HG02610 (cell line): ENCODE data around the gene TEAD4.

Source experiments
- ATAC-seq: cut with Tn5 transposase; IDR thresholded peaks from one replicate; pipeline ENCODE4 v1.9.1; 2021; ENCODE audit warnings: mild to moderate bottlenecking, moderate library complexity; ENCODE audit not compliant: unreplicated experiment

Gene TEAD4

DNA sequence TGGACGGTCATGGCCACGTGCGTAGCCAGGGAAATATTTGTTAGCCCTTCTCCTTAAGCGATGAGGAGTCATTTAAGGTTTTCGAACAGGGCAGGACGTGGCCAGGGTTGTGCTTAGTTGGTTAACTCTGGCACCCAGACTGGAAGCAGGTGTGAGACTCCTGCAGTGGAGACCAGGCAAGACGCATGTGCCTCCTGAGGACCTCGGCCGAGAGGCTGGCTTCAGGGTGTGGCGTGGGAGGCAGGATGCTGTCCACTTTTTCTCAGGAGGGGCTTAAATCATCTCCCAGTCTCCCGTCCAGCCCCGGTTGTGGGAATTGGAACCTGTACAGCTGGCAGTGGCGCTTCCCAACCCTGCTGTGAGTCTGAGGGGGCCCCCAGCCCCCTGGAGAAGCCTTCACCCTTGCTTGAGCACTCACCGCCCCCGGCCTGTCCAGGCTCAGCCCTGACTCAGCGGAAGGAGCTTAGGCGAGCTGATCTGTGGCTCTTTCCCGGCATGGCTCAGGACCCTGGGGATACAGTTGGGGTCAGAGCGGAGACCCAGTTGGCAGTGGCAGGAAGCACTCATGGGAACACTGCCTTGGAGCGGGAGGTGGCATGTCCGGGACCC lies 71.7 kb downstream of the TEAD4 start:
- no peak for ATAC-seq

DNA sequence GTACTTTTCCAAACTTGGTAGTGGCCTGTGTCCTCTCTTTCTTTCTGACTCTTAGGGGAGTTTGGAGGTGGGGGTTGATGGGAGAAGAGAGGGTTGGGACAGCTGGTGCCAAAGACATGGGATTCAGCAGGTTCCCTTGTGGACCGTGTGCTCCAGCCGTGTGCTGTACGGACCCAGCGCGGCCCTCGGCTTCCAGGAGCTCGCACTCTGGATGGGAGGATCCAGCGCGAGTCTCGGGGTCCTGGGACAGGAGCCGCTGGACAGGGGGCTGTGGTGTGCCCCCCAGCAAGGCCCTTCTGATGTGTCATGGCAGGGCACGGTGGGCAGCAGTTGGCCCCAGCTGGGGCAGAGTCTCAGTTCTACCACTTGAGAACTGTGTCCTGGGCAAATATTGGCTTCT lies 73.0 kb downstream of the TEAD4 start:
- ATAC-seq: no peak

DNA sequence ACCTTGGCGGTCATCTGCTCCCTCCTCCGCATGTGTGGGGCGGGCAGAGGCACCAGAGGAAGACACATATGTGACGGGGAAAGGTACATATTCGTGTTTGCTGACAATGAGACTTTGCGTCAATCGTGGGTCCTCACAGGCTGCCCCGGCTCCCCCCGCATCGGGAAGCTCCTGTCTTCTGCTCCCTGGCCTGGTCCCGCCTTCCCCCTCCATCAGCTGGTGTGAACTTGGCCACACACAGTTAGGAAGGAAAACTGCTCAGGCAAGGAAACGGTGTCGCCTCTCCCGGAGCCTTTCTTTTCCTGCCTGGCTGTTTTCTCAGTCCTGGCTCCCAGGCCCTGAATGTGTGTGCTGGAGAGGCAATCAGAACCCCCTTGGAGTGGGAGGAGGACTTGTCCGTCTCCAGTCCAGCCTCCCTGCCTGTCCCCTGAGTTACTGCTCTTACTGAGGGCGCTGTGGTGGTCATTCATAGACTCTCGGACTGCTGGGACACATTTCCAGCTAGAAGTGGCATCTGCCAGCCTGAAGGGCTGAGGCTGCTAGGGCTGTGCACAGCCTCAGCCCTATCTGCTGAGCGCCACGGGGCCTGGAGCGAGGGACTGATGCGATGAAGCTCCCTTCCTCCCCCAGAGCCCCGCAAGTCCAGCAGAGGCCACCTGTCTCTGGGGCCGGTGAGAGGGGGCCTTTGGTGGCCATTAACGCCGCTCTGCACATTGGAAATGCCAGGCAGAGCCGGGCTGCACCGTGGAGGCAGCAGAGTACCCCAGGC lies 73.8 kb downstream of the TEAD4 start:
- no peak for ATAC-seq

DNA sequence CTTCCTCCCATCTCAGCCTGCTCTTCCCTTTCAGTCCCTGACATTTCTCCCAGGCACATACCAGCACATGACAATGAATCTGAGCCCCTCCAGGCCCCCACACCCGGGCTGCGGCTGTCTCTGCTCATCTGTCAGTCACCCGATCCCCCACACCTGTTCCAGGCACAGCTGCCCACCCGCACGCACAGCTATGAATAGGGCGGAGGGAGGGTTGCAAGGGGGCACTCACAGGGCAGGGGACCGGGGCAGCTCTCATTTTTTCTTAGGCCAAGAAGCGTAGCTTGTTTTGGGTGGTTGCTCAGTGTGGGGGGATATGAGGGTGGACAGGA lies 74.3 kb downstream of the TEAD4 start:
- no peak for ATAC-seq

DNA sequence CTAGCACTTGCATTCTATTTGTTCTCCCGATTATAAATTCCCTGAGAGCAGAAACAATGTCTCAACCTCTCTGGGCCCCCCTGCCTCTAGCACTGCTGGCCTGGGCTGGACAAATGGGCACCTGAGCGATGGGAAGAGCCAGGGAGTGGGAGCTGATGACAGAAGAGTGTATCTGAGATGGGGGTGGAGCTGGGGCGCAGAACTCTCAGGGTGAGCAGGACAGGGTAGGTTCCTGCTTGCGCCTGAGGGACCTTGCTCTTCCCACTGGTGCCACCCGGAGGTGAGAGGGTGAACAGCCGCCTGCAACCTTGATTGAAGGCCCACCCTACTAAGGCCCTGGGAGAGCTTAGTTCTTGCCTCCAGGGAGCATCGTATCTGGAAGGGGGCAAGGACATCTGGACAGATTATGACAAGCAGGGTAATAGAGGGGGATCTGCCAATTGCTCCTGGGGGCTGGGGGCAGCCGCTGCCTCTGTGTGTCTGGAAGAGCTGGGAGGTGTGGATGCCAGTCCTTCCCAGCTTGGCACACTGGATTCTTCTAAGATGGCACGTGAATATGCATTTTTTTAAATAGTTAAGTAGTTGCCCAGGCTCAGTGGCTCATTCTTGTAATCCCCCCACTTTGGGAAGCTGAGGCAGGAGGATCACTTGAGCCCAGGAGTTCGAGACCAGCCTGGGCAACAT lies 75.0 kb downstream of the TEAD4 start:
- ATAC-seq: no peak

DNA sequence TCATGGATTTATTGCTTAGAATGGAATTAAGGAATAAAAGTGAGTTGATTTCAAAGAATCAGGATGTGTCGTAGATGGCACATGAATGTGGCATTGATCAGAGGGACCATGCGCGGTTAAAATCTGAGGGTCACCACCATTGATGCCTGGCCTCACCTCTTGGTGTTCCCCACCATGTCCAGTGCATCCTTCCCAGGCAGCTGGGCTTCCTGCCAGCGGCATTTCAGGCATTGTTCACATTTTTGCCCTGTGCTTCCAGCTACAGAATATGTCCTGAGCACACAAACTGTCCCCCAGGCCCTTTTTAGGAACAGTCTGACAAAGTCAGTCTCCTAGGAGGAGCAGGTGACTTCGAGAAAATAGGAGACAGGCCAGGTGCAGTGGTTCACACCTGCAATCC lies 76.0 kb downstream of the TEAD4 start:
- ATAC-seq: no peak

DNA sequence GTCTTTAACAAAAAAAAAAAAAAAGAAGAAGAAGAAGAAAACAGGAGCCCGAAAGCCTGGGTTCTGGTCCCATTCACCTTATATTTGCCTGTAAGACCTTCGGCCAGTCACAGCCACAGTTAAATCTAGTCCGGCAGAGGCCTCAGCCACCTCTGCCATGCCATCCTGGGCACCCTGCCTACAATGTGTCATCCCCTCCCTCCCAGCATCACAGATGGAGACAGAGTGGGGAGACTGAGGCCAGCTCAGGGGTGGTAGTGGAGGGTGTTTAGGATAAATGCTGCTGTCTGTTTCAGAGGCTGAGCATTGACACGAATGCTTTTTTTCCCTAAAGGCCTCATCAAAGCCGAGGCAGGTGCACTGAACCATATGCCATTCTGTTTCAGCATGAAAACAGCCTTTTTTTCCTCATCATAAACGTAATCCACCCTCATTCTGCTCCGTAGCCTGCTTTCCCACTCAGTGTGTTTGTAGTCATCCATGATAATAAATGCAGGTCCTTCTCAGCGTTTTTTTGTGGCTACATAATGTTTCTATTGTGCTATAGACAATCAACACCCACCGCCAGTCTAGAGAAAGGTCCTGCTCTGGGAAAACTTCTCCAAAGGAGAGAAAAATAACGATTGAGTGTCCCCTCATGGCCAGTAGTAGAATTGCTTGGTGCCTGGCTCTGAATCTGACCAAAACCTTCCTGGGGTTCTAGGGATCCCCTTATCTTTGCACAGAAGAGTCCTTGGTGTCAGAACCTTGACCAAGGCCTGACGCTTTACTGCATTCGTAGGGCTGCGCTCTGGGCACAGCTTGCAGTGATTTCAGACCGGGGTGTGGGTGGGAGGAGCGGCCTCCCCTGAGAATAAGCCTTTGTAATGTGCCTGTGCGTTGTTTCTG lies 76.9 kb downstream of the TEAD4 start:
- ATAC-seq: no peak

DNA sequence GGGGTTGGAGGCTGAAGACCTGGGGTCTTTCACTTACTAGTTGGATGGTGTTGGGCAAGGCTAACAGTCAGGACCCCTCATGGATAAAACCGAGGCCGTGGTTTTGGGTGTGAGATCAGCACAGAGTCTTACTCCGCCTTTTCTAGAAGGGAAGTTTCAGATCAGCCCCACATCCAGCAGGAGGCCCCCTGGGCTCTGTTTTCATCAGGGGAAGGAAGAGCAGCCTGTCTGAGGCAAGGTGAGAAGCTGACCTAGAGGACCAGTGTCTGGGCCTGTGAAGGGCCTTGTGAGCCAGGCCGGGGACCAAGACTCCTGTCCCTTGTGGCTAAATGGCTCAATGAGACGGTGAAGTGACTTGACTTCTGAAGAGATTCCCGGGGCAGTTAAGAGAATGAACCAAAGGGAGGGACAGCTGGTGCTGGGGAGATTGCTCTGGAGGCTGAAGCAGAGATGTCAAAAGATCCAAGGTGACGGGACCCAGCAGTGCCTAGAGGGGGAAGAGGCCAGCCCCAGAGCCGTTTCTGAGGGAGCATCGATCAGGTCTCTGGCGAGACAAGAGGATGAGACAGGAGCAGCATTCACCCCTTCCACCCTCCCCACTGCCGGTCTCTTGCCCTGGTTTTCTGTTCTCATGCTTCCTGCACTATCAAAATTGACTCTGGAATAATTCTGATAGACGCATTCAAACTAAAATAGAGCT lies 77.9 kb downstream of the TEAD4 start:
- ATAC-seq: no peak

DNA sequence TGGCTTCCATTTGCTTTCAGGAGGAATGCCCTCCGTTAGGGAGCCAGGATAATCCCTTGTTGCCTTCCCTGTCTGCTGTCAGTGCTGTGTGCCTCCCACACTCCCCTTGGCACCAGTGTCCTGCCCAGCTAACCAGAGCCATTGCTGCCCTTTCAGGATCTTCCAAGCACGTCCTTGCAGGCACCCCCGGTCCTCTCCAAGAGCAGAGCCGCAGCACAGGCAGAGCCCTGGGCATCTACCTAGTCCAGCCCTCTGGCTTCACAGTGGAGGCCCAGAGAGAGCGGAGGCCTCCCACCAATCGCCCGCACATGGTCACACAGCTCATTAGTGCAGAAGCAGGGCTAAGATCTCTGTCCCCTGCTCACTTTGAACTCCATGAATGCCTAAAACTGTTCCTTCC lies 79.0 kb downstream of the TEAD4 start:
- ATAC-seq: no peak

DNA sequence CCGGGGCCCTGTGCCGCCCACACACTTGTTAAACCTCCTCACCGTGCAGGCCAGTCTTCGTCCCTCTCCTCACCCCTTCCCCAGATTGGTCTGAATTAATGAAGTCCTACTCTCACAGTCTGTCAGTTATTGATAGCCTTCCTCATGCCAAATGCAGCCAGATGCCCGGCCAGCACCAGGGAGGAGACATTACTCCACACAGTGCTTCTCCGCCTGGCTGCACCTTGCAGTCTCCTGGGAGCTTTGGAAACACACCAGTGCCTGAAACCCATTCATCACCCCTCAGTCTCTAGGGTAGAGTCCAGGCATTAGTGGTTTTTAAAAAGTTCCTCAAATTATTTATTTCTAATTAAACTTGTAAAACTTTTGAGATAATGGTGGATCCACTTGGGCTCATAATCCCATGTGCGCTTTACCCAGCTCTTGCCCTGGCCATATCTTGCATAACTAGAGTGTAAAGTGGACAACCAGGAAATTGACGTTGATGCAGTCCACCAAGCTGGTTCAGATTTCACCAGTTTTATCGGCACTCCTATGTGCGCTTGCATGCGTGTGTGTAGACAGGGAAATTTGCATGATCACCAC lies 79.8 kb downstream of the TEAD4 start:
- no peak for ATAC-seq

DNA sequence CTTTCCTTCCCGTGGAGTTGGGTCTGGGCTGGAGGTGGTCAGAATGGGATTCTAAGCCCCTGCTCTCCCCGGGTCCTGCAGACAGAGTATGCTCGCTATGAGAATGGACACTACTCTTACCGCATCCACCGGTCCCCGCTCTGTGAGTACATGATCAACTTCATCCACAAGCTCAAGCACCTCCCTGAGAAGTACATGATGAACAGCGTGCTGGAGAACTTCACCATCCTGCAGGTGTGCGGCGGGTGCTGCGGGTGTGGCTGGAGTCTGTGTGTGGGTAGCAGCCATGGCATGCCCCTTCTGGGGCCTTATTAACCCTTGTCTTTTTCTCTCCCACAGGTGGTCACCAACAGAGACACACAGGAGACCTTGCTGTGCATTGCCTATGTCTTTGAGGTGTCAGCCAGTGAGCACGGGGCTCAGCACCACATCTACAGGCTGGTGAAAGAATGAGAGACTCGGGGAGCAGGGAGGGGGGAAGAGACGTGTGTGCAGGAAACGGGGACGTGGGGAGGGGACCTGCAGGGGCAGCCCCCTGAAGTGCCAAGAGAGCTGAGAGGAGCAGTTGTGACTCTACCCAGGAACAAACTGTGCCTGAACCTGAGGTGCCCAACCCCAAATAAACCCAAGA lies 80.9 kb downstream of the TEAD4 start:
- no peak for ATAC-seq

DNA sequence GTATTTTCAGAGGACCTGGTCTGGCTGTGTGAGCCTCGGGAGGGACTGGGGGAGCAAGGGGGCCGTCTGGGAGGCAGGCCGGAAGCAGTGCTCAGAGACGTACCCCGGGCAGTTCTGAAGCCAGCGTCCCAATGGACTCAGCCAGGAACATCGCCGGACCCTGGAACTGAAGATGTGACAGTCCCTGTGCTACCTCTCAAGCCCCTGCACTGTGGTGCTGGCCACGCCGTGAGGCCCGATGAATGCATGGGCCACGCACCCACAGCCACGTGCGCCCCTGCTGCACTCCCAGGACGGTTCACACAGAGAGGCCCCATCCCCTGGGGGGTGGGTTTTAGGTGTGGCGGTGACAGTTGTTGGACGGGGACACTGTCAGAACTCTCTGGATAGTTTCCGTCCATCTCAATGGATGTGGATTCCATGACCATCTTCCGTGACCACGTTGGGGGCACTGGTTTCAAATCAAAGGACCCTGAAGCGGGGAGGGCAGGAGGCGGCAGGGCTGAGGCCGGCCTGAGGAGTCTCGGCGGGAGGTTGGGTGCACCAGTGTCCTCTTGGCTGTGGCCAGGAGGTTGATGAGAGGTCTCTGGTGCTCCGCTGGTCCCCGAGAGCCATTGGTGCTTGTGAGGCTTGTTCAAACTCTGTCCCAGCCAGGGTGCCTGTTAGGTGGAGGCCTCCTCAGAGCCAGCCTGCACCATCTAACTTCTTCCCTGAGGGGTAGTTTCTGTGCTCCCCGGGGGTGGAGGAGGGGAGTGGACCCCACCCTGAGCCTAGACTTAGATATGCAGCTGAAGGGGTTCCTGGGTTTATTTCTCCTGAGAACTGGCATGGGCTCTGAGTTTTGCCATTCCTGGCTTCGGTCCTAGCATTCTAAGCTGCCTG lies 81.7 kb downstream of the TEAD4 start:
- no peak for ATAC-seq

DNA sequence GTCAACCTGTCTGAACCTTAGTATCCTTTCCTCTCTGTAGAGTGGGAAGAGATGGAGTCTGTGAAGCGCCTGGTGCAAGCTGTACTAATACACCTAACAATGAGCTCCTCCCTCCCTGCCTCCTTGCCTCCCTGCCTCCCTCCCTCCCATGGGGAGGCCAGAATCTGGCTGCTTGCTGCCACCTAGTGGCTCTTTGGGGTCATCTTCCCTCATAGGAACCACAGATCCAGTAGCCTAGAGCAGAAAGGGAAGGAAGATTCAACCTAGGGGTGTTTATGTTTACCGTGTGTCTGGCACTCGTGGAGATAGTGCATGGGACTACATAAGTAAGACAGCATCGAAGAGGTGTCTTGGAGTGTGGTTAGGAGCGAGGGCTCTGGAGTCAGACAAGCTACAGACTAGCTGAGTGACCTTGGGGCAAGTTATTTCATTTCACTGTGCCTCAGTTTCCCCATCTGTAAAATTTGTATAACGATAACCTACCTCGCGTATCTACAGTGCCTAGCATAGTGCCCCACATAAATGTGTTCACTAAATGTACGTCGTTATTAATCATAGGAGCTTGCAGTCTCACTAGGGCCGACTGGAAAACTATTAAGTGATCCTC lies 82.5 kb downstream of the TEAD4 start:
- ATAC-seq: no peak

DNA sequence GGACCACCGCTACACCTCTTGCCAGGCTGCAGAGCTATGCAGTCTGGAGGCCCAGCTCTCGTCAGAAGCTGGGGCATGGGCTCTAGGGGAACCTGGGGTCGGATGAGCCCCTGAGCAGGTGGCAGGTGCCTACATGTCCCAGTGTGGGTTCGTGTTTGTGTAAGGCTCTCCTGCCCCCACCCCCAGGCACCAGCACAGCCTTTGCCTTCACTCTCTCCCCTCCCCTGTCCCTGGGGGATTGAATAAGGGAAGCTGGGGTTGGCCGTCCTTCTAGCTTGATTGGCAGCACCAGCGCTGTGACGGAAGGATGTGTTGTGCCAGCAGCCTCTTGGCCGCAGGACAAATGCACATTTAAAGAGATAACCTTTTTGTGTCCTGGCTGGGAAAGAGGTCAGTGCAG lies 83.2 kb downstream of the TEAD4 start:
- no peak for ATAC-seq

DNA sequence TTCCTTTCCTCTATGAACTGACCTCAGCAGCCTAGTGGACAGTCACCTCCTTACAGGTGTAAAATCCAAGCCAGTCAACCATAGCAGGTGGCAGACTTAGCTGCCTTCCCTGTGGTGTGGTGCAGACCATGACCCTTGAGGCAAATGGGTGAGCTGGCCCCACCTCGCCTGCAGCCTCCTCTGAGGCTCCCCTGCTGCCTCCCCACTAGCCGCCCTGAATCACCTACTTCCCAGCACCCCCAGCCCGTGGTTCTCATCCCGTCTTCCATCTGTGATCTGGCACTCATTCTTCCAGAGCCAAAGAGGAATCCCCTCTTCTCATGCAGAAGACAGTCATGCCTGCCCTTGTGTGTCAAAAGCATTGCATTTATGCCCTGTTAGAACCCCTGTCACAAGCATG lies 83.6 kb downstream of the TEAD4 start:
- no peak for ATAC-seq

DNA sequence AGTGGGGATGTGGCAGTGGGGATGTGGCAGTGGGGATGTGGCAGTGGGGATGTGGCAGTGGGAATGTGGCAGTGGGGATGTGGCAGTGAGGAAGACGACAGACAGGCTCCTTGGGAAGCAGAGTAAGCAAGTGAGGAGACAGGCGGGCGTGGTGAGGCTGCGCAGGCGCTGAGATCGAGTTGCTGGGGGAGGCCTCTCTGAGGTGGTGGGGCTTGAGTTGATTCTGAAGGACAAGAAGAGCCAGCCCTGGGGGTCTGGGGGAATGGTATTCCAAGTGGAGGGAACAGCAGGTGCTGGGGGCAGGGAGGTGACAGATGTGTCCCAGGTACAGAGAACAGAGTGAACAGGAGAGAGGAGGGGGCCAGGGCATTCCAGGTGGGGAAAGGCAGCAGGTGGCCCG lies 84.2 kb downstream of the TEAD4 start:
- ATAC-seq: no peak

DNA sequence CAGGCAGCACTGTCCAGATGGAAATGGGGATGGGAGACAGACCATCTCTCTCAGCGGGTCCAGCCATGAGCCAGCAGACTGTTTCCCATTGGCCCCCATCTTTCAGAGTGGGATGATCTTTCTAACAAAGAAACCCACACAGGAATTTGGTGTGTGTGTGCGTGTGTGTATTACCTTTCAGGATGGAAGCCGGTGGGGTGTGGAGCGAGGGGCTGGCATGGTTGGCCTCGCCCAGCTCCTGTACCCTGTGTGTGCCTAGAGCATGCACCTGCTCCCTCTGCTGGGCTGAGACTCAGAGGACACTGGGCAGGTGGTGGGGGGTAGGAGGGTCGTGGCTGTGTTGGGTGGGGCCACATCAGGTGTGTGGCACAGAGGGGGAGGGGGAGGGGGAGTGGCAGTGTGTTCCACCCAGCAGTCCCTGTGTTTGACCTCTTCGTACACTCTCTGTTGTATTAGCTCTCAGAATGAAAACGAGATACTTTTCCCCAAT lies 85.0 kb downstream of the TEAD4 start:
- ATAC-seq: no peak

DNA sequence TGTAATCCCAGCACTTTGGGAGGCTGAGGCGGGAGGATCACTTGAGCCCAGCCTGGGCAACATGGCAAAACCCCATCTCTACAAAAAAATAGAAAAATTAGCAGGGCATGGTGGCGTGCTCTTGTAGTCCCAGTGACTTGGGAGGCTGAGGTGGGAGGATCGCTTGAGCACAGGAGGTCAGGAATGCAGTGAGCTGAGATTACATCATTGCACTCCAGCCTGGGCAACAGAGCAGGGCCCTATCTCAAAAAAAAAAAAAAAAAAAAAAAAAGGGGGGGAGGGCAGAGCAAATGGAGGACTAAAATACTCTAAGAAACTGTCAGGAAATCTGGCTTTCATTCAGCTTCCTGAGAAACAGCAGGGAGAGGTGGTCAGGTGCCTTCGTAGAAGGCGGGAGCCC lies 86.3 kb downstream of the TEAD4 start:
- ATAC-seq: no peak
